Measurements from ENCODE around the gene TRAF4.
A peak's percentile ranks its signal among the peaks of the same experiment; 100 is the strongest.

The TRAF4 gene

GRCh38 chr17:28743243-28744103 is at the start of gene TRAF4:
Gene TRAF4, plus strand, starts transcription at chr17:28744011. Its CDS starts 102 bp downstream, at chr17:28744113.
- ATAC-seq = peak; percentile 84
- peak; percentile 90 for DNase-seq

DNA sequence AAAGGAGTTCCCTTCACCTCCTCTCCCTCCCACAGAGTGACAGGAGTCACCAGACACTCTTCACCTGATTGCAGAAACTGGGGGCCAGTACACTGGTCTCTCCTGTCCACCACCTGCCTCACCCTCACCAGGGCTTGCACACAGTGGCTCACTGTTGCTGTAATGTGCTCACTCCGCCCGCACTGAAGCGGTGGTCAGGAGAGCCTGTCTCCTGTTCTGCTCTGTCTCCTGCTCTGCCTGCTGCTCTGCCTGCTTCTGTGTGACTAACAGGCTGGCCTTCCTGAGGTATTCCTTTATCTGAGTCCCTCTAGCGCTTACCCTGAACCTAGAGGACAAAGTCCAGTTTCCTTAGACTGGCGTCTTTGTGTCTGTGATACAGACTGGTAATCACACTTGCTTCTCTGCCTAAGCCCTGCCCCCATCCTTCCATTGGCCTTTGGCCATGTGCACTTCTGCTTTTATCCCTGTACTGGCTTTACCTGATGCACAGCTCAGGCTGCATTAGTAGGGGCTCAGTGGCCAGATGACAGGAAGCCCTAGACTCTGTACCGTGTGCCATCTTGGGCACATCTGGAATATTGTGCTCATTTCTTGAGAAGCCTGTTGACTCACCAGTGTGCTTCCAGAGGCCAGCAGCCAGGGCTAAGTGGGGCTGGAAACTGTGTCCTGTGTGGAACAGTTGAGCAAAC is 45.4 kb upstream of the TRAF4 start:
- DNase-seq (no peak), ATAC-seq (peak; percentile 55)

DNA sequence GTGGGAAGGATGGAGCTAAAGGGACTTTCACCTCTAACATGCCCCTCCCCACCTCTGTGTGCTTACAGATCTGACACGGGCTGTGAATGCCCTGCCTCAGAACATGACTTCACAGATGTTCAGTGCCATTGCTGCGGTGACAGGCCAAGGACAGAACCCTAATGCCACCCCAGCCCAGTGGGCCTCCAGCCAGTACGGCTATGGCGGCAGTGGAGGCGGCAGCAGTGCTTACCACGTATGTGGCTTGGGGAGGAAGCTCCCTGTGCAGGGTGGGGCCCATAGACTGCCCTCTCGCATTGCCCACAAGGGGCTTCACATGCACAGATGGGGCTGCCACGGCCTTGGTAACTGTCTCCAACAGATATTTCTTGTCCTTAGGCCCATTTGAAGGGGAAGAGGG is 43.5 kb upstream of the TRAF4 start:
- ATAC-seq (no peak), DNase-seq (no peak)

- DNase-seq = no peak
- ATAC-seq = no peak
These were observed 42.9 kb upstream of the TRAF4 start for GRCh38 chr17:28700830-28701492.

DNA sequence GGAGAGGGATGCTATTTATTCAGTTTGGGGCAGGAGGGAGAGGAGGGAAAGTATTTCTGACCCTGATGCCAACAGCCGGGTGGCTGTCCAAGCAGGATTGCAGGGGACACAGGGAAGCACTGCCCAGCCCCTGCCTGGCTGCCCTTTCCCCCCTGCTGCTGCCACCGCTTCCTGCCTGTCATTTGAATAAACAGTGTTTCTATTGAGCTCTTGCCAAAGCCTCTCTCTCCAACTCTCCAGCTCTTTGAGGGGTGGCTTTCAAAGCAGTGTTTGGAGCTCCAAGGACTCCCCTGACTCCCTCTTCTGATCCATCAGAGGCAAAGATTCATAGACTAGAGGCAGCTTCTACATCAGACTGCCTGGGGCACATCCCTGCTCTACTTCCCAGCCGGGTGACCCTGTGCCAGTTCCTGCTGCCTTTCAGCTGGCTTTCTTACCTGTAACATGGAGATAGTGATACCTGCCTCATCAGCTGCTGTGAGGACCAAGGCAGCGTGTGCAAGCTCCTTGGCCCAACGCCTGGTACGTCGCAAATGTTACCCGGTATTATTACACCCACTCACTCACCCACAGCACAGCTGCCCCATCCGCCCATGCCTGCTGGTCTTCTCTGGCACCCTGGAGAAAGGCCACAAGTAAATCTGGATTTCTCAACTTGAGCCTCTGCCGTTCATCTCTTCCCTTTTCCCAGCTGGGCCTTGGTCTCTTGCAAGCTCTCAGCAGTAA is 41.6 kb upstream of the TRAF4 start:
- DNase-seq (no peak), ATAC-seq (no peak)

GRCh38 chr17:28702752-28703150 is 41.1 kb upstream of the TRAF4 start:
- ATAC-seq (no peak), DNase-seq (no peak)

- ATAC-seq = no peak
- DNase-seq = no peak
These were observed 40.1 kb upstream of the TRAF4 start for GRCh38 chr17:28703552-28704218.

DNA sequence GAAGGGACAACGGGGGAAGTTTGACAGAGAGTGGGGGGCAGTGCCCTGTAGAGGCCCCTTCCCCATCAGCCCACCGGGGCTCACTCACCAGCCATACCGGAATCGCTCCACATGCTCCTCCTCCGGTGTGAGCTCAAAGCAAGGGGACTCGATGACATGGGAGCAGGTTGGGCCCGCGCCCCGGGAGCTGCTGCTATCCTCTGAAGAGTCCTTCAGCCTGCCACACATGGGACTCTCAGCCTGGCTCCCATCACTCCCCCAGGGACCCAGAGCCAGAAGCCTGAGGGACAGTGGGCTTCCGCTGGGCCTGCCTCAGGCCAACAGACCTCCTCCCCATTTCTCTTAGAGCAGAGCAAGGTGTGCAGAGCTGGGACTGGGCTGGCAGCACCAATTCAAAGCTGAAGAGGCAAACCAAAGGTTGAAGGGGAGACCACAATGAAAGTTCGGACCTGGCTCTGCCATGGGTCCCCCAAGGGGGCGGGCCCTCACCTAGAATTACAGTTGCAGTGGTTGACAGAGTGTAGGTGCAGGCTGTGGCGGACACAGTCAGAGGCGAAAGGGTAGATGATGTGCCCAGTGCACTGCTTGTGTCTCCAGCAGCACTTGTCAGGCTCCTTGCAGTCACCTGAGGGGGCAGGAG is 39.5 kb upstream of the TRAF4 start:
- no peak for ATAC-seq
- no peak for DNase-seq

DNA sequence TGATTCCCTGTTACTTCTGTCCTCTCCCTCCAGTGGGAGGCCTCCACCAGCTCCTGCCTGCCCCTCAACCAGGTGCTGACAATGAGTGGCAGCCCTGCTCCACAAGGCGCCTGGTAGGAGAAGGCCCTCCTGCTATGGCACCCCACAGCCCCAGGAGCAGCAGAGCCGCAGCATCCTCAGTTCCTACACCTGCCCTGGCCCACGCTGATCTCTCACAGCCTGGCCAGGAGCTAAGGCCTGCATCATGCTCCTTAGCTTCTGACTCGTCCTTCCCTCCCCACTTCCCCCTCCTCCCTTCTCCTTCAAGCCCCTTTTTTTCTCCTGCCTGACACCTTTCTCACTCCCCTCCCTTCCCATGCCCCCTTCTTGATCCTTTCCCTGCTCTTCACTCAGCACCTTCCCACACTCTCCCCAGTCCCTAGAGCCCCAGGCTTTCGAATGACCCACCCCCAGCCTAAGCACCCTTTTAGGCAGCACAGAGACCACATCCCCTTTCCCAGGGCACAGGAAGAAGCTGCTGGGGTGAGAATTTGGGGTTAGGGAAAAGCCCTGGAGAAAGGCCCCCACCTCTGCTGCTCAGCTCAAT is 38.6 kb upstream of the TRAF4 start:
- DNase-seq (no peak), ATAC-seq (no peak)

- DNase-seq (no peak), ATAC-seq (no peak)
These were observed 38.0 kb upstream of the TRAF4 start for GRCh38 chr17:28705728-28706334.

GRCh38 chr17:28706471-28707338 is 37.1 kb upstream of the TRAF4 start:
- DNase-seq = no peak
- no peak for ATAC-seq

GRCh38 chr17:28707339-28707720 is 36.5 kb upstream of the TRAF4 start:
- no peak for DNase-seq
- ATAC-seq = no peak

GRCh38 chr17:28710861-28711722 is 32.7 kb upstream of the TRAF4 start:
- DNase-seq (peak; percentile 95), ATAC-seq (peak; percentile 93)

DNA sequence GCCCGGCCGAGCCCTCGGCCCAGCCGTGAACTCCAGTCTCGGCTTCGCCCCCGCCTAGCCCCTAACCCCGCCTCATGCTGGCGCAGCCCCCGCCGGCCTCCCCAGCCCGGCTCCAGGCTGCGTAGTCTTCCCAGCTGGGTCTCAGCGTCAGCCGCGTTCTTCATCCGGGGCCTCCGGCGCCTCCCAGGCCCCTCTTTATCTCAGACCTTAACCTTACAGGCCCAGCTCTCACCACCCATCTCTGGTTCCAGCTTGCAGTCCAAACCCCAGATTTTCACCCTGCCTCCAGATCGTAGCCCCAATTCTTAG is 32.1 kb upstream of the TRAF4 start, which contains the start of gene PROCA1:
Gene PROCA1 (minus strand): TSS at position 166 of the 309 bp plus-strand sequence. CDS start 228 bp downstream, outside the sequence.
- ATAC-seq (peak; percentile 15), DNase-seq (no peak)

DNA sequence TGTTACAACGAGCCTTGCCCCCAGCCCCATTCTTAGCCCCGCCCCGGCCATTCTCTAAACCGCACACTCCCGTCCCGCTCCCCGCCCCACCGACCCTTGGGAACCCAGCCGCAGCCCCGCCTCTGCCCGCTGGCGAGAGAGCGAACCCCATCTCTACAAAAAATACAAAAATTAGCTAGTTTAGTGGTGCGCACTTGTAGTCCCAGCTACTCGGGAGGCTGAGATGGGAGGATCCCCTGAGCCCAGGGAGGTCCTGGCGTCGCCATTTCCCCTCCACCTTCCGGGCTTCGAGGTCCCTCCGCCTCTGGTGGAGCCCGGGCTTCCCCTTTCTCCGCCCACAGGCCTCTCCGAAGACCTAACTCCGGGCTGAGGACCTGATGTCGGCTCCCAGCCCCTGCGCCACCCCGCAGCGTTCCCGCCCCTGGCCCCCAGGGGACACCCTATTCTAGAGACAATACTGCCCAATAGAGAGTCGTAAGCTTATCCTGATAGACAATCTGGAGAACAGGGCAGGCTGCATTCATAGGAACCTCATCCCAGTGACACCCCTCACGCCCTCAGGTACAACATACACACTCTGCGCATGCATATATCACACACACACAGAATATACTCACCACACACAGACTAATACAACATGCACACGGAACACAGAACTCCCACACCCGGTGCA is 31.6 kb upstream of the TRAF4 start:
- peak; percentile 48 for ATAC-seq
- peak; percentile 82 for DNase-seq

GRCh38 chr17:28712705-28713415 is 31.0 kb upstream of the TRAF4 start:
- no peak for ATAC-seq

GRCh38 chr17:28714281-28714680 is 29.5 kb upstream of the TRAF4 start:
- no peak for DNase-seq
- ATAC-seq = no peak

More at GRCh38 chr17:28712705-28713415, 31.0 kb upstream of the TRAF4 start:
- no peak for DNase-seq
